Iris pigment epithelial cell (primary cell): Measurements from ENCODE around the gene ISL2.

Experiments
- DNase-seq: peaks from one replicate; pipeline ENCODE4 v3.0.0-alpha.2; 2011; ENCODE audit warnings: low read depth

ISL2 gene

DNA sequence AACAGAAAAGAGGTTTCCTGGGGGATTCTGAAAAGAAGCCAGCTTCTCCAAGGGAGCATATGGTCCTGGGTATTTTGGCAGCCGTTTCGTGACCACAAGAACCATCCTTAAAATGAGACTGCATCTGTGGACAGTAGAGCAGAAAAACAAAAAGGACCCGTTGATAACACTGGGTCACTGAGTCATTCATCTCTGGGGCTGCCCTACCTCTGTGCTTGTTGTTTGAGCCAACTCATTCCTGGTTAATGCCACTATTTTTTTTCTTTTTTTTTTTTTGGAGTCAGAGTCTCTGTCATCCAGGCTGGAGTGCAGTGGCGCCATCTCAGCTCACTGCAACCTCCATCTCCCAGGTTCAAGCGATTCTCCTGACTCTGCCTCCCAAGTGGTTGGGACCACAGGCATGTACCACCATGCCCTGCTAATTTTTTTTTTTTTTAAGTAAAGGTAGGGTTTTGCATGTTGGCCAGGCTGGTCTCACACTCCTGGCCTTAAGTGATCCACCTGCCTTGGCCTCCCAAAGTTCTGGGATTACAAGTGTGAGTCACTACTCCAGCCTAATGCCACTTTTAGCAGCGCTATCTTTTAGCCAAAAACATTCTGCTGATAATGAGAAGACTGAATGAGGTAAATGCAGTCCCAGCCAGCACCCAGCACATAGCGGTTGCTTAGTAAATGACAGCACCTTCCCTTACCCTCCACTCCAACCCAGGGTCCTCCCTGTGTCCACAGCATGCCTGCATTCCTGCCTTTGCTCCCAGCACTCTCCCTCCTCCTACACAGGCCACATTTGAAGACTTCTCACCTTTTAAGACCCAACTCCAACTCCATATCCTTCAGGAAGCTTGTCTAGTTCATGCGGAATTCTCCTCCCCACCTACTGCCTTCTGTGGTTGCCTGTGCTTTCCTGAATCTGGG, 9.1 kb upstream of the ISL2 start:
- DNase-seq: no peak

- no peak for DNase-seq
These were observed 8.4 kb upstream of the ISL2 start for GRCh38 chr15:76328106-76328696.

- no peak for DNase-seq
These were observed 7.6 kb upstream of the ISL2 start for GRCh38 chr15:76328958-76329357.

GRCh38 chr15:76330080-76330680, 6.4 kb upstream of the ISL2 start:
- no peak for DNase-seq

DNA sequence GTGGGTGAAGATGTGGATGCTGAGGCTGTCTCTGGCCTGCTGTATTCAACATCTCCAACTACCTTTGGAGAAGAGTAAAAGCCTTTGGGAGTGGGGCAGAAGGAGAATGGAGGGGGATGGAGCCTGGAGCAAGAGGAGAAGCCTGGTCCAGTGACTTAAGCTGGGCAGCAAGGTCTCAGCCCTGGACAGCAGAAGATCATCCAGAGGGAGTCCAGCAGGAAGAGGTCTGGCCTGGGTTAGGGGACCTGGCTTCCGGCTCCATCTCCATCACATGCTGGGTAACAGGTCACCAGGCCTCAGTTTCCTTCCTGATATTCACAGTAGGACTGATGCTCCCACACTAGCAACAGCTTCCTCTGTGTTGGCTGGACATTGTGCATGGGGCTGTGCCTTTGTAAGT, 3.8 kb upstream of the ISL2 start:
- no peak for DNase-seq

GRCh38 chr15:76333309-76333708, 3.3 kb upstream of the ISL2 start:
- no peak for DNase-seq

GRCh38 chr15:76333720-76334437, 2.7 kb upstream of the ISL2 start:
- no peak for DNase-seq

- DNase-seq: no peak
These were observed 1.9 kb upstream of the ISL2 start for GRCh38 chr15:76334438-76335306.

GRCh38 chr15:76335307-76336253, 993 bp upstream of the ISL2 start:
- DNase-seq: no peak

DNA sequence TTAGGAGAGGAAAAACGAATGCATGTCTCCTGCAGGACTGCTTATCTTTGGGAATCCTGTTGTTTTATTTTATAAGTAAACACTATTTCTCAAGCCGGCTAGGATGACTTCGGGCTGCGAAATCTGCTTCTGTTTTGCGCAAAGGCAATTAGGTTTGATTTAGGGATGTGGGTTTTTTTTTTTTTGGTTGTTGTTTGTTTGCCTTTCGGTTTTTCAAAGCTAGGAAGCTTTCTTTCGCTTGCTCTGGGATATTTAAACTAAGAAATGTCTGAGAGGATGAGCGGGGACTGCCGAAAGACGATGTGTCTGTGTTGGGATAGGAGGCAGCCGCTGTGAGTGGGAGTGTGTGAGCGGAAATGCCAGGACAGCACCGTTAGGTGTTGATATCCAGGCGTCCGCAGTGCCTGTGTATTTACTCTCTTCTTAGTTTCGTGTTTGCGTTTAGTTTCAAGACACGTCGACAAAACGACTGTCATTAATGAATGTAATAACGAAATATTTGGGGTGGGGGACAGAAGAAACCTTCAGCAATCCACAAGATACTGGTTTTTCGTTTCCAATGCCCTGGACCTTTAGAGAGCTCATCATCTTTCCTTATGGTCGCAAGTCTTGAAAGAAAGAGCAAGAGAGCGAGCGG, 604 bp downstream of the ISL2 start:
- no peak for DNase-seq

DNA sequence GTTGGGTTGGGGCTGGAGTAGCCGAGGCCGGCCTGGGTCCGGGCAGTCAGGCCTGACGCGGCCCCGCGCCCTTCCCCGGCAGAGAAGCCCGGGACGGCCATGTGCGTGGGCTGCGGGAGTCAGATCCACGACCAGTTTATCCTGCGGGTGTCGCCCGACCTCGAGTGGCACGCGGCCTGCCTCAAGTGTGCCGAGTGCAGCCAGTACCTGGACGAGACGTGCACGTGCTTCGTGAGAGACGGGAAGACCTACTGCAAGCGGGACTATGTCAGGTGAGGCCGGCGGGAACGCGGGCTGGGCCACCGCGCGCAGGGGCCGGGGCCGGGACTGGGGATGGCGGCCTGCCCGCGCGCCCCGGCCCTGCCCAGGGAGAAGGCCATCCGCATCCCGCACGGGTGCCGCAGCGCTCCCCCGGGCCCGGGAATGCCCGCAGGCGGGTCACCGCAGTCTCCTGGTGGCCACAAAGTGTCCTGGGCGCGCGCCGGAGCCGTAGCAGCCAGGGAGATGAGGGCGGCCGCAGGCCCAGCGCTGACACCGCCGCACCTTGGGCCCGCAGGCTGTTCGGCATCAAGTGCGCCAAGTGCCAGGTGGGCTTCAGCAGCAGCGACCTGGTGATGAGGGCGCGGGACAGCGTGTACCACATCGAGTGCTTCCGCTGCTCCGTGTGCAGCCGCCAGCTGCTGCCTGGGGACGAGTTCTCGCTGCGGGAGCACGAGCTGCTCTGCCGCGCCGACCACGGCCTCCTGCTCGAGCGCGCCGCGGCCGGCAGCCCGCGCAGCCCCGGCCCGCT, 1.3 kb downstream of the ISL2 start:
- no peak for DNase-seq

GRCh38 chr15:76338486-76339304, 2.1 kb downstream of the ISL2 start:
- DNase-seq: no peak

DNA sequence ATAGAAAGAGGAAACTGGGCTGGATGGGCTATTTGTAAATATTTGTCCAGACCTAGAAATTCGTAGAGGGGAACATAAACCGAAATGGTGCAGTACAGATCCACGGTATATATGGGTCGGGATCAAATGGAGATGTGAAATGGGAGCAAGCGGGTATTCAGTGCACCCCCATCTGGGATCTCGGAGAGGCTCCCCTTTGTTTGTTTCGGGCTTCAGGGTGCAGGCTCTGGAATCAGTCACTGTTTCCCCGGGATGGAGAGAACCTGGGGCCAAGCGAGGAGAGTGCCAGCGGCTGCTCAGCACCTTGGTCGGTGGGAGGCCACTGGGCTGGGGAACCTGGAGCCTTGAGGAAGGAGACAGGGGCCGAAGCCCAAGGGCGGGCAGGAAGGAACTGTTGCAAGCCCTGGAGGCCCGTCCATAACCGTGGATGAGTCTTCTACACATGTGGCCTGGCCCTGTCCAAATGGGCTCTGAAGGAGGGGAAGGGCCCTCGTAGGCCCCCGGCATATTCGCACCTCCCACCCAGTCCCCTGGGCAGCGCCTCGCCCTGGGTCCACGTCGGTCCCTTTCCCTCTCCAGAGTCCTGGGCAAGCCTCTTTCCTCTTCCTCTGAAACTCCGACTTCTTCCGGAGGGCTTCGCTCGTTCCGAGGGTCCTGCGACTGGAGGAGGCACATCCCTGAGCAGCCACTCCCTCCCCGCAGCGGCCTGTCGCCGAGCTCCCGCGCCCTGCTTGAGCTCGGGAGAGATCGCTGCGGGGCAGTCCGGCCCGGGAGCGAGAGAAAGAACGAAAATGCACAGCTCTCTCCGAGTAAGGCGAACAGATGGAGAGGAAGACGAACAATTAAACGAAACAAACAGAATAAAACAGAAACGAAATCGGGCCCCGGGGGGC, 3.0 kb downstream of the ISL2 start:
- DNase-seq: no peak

GRCh38 chr15:76340198-76340802, 3.7 kb downstream of the ISL2 start:
- DNase-seq: no peak

DNA sequence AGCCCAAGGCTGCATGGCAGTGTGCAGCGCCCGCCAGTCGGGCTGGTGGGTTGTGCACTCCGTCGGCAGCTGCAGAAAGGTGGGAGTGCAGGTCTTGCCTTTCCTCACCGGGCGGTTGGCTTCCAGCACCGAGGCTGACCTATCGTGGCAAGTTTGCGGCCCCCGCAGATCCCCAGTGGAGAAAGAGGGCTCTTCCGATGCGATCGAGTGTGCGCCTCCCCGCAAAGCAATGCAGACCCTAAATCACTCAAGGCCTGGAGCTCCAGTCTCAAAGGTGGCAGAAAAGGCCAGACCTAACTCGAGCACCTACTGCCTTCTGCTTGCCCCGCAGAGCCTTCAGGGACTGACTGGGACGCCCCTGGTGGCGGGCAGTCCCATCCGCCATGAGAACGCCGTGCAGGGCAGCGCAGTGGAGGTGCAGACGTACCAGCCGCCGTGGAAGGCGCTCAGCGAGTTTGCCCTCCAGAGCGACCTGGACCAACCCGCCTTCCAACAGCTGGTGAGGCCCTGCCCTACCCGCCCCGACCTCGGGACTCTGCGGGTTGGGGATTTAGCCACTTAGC, 4.3 kb downstream of the ISL2 start:
- DNase-seq: no peak

DNA sequence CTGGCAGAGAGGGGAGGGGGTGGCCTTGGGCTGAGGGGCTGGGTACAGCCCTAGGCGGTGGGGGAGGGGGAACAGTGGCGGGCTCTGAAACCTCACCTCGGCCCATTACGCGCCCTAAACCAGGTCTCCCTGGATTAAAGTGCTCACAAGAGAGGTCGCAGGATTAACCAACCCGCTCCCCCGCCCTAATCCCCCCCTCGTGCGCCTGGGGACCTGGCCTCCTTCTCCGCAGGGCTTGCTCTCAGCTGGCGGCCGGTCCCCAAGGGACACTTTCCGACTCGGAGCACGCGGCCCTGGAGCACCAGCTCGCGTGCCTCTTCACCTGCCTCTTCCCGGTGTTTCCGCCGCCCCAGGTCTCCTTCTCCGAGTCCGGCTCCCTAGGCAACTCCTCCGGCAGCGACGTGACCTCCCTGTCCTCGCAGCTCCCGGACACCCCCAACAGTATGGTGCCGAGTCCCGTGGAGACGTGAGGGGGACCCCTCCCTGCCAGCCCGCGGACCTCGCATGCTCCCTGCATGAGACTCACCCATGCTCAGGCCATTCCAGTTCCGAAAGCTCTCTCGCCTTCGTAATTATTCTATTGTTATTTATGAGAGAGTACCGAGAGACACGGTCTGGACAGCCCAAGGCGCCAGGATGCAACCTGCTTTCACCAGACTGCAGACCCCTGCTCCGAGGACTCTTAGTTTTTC, 4.9 kb downstream of the ISL2 start:
- DNase-seq: no peak
